RWPE1 (cell line): ENCODE data around the gene ELMO3.

Experiments used
- CTCF ChIA-PET: fragments of 350-600 bp; sonication (Branson Sonifier 250); formaldehyde crosslinking; extraction: SDS; loops from one replicate; lab custom pipeline; 2021; lab: Yijun Ruan, JAX
- POLR2A ChIA-PET: fragments of 400-600 bp; formaldehyde crosslinking; extraction: SDS; loops from one replicate; lab custom pipeline; 2020; ENCODE audit warnings: antibody characterized with exemption; ENCODE audit not compliant: low non-redundant PET; lab: Yijun Ruan, JAX
- DNase-seq: peaks from one replicate; pipeline ENCODE4 v3.0.0; 2012; ENCODE audit warnings: low spot score
- H3K27ac ChIP-seq: fragments of 450-650 bp; 2 replicates; pipeline ENCODE4 v1.5.1; 2017
- TF ChIP-seq, protein P1 (sequence below): fragments of 450-650 bp; conservative IDR thresholded peaks from 2 replicates; pipeline ENCODE4 v1.5.1; 2017; ENCODE audit warnings: low read depth, mild to moderate bottlenecking

ELMO3 gene

DNA sequence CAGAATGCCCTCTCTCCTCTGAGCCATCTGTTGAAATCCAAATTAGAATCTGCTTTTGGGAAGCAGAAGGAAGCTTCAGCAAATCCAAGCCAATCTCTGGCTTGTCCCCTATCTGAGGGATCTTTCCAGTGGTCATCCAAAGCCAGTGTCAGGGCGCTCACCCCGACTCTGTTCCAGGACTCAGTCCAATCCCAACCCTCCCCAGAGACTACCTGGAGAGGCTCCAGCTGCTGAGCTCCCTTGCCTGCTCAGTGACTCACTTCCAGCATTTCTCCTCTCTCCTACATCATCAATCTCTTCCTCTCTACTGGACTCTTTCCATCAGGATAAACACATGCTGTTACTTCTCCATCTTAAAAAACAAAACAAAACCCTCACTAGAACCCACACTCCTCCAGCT, 17.6 kb upstream of the ELMO3 start:
- TF ChIP-seq, protein P1, sequence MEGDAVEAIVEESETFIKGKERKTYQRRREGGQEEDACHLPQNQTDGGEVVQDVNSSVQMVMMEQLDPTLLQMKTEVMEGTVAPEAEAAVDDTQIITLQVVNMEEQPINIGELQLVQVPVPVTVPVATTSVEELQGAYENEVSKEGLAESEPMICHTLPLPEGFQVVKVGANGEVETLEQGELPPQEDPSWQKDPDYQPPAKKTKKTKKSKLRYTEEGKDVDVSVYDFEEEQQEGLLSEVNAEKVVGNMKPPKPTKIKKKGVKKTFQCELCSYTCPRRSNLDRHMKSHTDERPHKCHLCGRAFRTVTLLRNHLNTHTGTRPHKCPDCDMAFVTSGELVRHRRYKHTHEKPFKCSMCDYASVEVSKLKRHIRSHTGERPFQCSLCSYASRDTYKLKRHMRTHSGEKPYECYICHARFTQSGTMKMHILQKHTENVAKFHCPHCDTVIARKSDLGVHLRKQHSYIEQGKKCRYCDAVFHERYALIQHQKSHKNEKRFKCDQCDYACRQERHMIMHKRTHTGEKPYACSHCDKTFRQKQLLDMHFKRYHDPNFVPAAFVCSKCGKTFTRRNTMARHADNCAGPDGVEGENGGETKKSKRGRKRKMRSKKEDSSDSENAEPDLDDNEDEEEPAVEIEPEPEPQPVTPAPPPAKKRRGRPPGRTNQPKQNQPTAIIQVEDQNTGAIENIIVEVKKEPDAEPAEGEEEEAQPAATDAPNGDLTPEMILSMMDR, result no peak
- DNase-seq, result no peak
- ChIA-PET CTCF (interaction anchor here (0.7 to 0.8 kb wide), 3 partner anchors 26 to 752 kb away, joined by 3 to 4 read pairs (median 3); no protein-coding TSS in a partner anchor), POLR2A (interaction anchor here (1.3 kb wide), 1 partner anchor 12 kb away, joined by 3 read pairs; no protein-coding TSS in a partner anchor)
- H3K27ac ChIP-seq, result peak overlapping the region; percentile 98

DNA sequence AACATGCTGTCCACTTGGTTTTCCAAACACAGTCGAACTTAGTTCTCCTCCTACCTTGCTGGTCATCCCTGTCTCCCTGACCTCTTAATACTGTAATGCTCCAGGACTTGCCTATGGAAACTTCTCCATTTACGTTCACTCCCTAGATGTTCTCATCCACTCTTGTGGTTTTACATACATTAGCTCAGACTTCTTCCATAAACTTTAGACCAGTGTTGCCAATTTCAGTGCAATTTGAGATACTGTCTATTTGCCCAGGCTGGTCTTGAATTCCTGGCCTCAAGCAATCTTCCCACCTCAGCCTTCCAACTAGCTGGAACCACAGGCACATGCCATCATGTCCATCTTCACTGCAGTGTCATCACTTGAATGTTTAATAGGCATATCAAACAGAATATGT, 16.6 kb upstream of the ELMO3 start:
- peak overlapping the region; percentile 98 for H3K27ac ChIP-seq
- TF ChIP-seq, protein P1, result no peak
- CTCF ChIA-PET, result no interaction called here
- DNase-seq, result no peak
- POLR2A ChIA-PET, result interaction anchor here (1.3 kb wide), 1 partner anchor 11 kb away, joined by 3 read pairs; no protein-coding TSS in a partner anchor

DNA sequence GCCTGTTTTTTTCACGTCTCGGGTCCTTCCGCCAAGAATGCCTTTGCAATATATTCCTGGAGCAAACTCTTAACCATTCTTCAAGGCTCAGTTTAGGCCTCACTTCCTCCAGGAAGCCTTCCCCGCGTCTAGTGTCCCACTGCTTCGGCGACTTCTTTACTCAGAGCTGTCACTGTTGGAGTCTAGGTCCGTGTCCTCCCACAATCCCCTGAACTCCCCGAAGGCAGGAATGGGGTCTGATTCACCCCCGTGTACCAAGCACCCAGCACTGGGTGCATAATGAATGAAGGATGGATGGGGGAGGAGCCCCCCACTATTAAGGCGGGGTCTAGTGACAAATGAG, 15.7 kb upstream of the ELMO3 start:
- ChIA-PET CTCF (interaction anchor here (0.5 to 1.0 kb wide), 2 partner anchors 28 to 113 kb away, joined by 3 to 6 read pairs; no protein-coding TSS in a partner anchor), POLR2A (no interaction called here)
- TF ChIP-seq, protein P1, result no peak

DNA sequence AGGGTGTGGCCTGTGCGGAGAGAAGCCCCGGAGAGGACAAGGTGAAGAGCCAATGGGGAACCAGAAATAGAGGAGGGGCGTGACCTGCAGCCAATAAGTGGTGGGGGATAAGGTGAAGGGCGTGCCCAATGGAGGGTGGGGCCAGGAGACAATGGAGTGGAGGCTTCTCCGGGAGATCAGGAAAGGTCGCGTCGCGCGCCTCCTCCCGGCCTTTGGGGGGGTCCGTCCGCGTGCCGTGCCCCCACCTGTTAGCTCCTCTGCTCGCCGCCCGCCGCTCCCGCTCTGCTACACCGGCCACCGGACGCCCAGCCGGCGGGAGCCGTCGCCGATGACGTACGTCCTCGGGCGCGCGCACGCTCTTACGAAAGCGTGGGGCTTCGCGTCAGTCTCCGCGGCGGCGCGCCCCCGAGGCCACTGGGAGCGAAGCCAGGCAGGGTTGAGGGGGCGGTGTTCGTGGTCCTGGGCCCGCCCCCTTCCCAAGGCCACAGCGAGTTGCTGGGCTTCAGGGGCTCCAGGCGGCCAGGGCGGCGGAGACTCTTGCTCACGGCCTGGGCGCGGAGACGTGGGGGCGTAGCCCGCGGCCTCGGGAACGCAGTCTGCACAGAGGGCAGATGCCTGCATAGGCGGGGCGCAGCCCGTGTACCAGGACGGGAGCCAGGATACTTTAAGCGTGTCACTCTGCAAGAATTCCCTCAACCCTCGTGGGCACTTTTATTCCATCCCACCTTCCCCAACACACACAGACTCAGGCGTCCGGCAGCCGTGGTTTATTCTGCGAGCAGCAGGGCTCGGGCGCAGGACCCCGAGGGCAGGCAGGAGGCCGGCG, 15.1 kb upstream of the ELMO3 start, which contains the start of gene MATCAP1:
MATCAP1 (minus strand) TSS at position 337 of the 826 bp plus-strand sequence. CDS start 3,353 bp downstream, outside the sequence.
- CTCF ChIA-PET, result interaction anchor here (0.5 to 2.0 kb wide), 7 partner anchors 14 to 967 kb away, joined by 3 to 9 read pairs (median 4); no protein-coding TSS in a partner anchor
- peak; percentile 99 for DNase-seq
- TF ChIP-seq, protein P1, result no peak
- peak within 1 kb of the TSS; percentile 95 for H3K27ac ChIP-seq
- POLR2A ChIA-PET, result no interaction called here

More for the DNA sequence above, 15.7 kb upstream of the ELMO3 start:
- H3K27ac ChIP-seq, result peak overlapping the region; percentile 95
- DNase-seq, result no peak

DNA sequence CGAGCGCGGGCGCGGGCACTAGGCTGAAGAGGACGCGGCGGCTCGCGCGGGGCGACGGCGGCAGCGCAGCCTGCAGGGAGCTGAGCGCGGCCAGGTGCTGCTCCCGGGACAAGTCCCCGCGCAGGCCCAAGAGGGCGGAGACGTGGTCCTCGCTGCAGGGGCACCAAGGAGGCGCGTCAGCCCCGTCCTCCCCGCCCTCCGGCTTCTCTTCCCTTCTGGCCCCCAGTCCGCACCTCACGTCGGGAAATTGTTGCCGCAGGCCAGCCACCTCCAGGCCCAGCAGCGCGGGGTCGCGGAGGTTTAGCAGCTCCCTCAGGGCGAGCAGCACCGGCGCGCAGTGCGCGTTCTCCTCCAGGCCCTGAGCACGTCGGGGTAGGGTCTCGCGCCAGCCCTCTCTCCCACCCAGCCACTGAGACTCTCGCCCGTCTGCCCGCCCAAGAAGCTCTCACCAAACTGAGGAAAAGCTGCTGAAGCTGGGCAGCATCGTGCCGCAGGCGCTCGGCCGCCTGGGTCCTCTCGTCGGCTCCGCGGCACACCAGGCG, 14.4 kb upstream of the ELMO3 start:
- ChIA-PET POLR2A (no interaction called here), CTCF (interaction anchor here (0.6 to 2.0 kb wide), 14 partner anchors 9 to 966 kb away, joined by 3 to 9 read pairs (median 4); partner anchors contain the start of genes NOL3 and TMEM208)
- no peak for DNase-seq
- peak overlapping the region; percentile 95 for H3K27ac ChIP-seq
- TF ChIP-seq, protein P1, result no peak

DNA sequence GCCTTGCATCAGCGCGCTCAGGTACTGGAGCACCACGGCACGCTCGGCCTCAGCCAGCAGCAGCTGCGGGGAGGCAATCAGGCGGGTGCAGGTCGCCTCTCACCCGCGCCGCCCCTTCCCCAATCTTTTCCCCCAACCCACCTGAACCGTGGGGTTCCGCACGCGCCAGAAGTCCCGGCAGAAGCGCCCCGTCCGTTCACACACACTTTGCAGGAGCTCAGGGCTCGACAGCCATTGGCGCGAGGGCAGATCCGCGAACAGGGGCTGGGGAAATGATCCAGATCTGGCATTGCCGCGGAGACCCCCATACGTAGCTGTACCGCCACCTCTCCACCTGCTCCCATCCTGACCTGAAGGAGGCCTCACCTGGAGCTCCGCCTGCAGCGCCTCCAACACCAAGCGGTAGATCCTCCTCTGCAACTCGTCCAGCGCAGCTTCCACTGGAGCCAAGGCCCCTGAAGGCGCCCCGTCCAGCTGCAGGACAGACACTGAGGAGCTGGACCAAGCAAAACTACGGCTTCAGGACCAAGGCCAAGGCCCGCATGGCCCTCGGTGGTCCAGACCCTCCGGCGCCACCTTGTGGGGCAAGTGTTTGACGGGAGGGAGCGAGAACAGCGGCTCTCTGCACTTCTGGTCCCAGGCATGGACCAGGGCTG, 13.8 kb upstream of the ELMO3 start:
- ChIA-PET CTCF (interaction anchor here (0.6 to 2.0 kb wide), 15 partner anchors 9 to 965 kb away, joined by 3 to 9 read pairs (median 4); partner anchors contain the start of genes NOL3, TMEM208 and TRADD), POLR2A (no interaction called here)
- TF ChIP-seq, protein P1, result peak; percentile 86
- peak; percentile 70 for DNase-seq
- H3K27ac ChIP-seq, result peak overlapping the region; percentile 95
